Spleen (tissue), 11 donors: Measurements from ENCODE around the gene ATP10A. TPM values are rescaled to one million over a fixed set of nuclear protein-coding genes. Genes with fewer than 3 reads are reported as not detected.

Experiments used
- DNase-seq: peaks from one replicate; pipeline ENCODE4 v3.0.0-alpha.2; 2020
- H3K27ac ChIP-seq, 8 donors: fragments of 200-600 bp; sonication (generic) in 7 of 8; 1 replicate in 4 of 8; 2 replicates in 4 of 8; pipeline versions ENCODE4 v1.5.0 to v1.8.0; 2016 to 2021; ENCODE audit warnings: inconsistent platforms in 4 of 8, mild to moderate bottlenecking in 4 of 8, moderate library complexity in 1 of 8
- H3K27me3 ChIP-seq, 7 donors: fragments of 200-600 bp; sonication (generic) in 6 of 7; replicated peaks in 1 of 7; 1 replicate in 4 of 7; 2 replicates in 3 of 7; pipeline versions ENCODE4 v1.5.0 to v1.8.0; 2016 to 2021; ENCODE audit warnings: inconsistent platforms in 3 of 7, mild to moderate bottlenecking in 1 of 7
- H3K36me3 ChIP-seq, 6 donors: fragments of 200-600 bp; sonication (generic) in 5 of 6; 1 replicate in 4 of 6; 2 replicates in 2 of 6; pipeline versions ENCODE4 v1.5.0 to v1.8.0; 2016 to 2021; ENCODE audit warnings: inconsistent platforms in 2 of 6
- H3K4me1 ChIP-seq, 6 donors: fragments of 200-600 bp; sonication (generic) in 5 of 6; 1 replicate in 3 of 6; 2 replicates in 3 of 6; pipeline versions ENCODE4 v1.5.0 to v1.8.0; 2016 to 2021; ENCODE audit warnings: inconsistent platforms in 3 of 6
- H3K4me3 ChIP-seq, 8 donors: fragments of 200-600 bp; sonication (generic) in 7 of 8; 1 replicate in 4 of 8; 2 replicates in 4 of 8; pipeline versions ENCODE4 v1.5.0 to v1.8.0; 2016 to 2021; ENCODE audit warnings: inconsistent platforms in 4 of 8, mild to moderate bottlenecking in 4 of 8, moderate library complexity in 2 of 8
- H3K9me3 ChIP-seq, 8 donors: fragments of 200-600 bp; sonication (generic) in 7 of 8; 1 replicate in 4 of 8; 2 replicates in 4 of 8; pipeline versions ENCODE4 v1.5.0 to v1.8.0; 2016 to 2021; ENCODE audit warnings: inconsistent platforms in 4 of 8
- CTCF ChIP-seq, 11 experiments: fragments of 200-600 bp in 7 of 11; fragments of 450-650 bp in 4 of 11; sonication (generic) in 4 of 11; IDR thresholded peaks in 8 of 11; conservative IDR thresholded peaks in 3 of 11; 1 replicate in 7 of 11; 2 replicates in 4 of 11; pipeline versions ENCODE4 v1.4.0 to v1.8.0; 2016 to 2021; ENCODE audit warnings: antibody characterized with exemption in 11 of 11, inconsistent platforms in 4 of 11, mild to moderate bottlenecking in 1 of 11
- POLR2A ChIP-seq, 3 donors: fragments of 450-650 bp; IDR thresholded peaks; one replicate each; pipeline ENCODE4 v1.5.1; 2017; ENCODE audit warnings: antibody characterized with exemption in 3 of 3, mild to moderate bottlenecking in 1 of 3
- POLR2AphosphoS5 ChIP-seq, 3 donors: sonication (generic); formaldehyde crosslinking; IDR thresholded peaks; one replicate each; pipeline ENCODE4 v1.5.1; 2017; ENCODE audit warnings: antibody characterized with exemption in 3 of 3
- WGBS, 5 donors: extraction: QIAGEN DNeasy Blood & Tissue Kit in 3 of 5; methylation state at CpG; one replicate each; pipeline versions ENCODE4 v1.1.5 to v1.1.7; 2013 to 2018; 5-methylcytosine and 5-hydroxymethylcytosine counted together
- intact Hi-C: fragments of 100-400 bp; cut with DNase I; formaldehyde crosslinking; loops from one replicate; pipeline ENCODE4 v1.15.0; 2023; ENCODE audit warnings: low total_unique reads
- polyA plus RNA-seq, 3 donors: library from polyadenylated mRNA; stranded (reverse); fragments of 200-250 nt; gene quantifications; one replicate each; pipeline ENCODE4 v1.2.1, GENCODE V29; 2013
- total RNA-seq, 7 donors: library from RNA; depleted of rRNA in 3 of 7; stranded (reverse); fragments of >200 nt in 3 of 7; fragmentation: NEBNext Ultra II Directional in 4 of 7; extraction: Animal tissue kit (Norgen Biotek cat#: 25700) in 4 of 7; gene quantifications; one replicate each; pipeline versions ENCODE4 v1.1.0 to v1.2.1, GENCODE V29; 2016 to 2021
- donor health status: healthy with polysubstance abuse.
- donor health status: DM: no; HTN: no; CAD: no; lungs with moderate emphysema.
- donor health status: DM: no; HTN: no; CAD: no.
- donor health status: Bipolar disorder and iron deficiency.
- donor health status: healthy.
- donor health status: DM: no; HTN: no; CAD: no.
- donor health status: DM: yes; HTN: yes; CAD: no.

The ATP10A gene
- total and polyA plus RNA-seq, 10 donors: 0.54 to 8.6 (median 2.7) TPM

GRCh38 chr15:25844981-25845680 is 18.0 kb downstream of the ATP10A start:
- H3K36me3 ChIP-seq: no peaks in the 10 kb centered on the region
- TF ChIP-seq CTCF (IDR thresholded peaks at IDR 0.05 in 8 of 11, conservative IDR thresholded peaks at IDR 0.05 in 3 of 11) (no peak), POLR2A (IDR thresholded peaks at IDR 0.05) (no peak), POLR2AphosphoS5 (IDR thresholded peaks at IDR 0.05) (no peak)
- peaks cover 0 to 15% (median 0%) of the 10 kb centered on the region in 7 donors for H3K27me3 ChIP-seq
- H3K9me3 ChIP-seq: no peaks in the 10 kb centered on the region
- no peak overlapping the region for H3K27ac ChIP-seq
- H3K4me3 ChIP-seq: no peak overlapping the region
- intact Hi-C loops: no loop called here
- 75 to 86% (median 85%) methylated on average over 12 to 14 of the region's 14 CpGs for WGBS, 5 donors
- no peak for DNase-seq
- peaks cover 0 to 35% (median 16%) of the 10 kb centered on the region in 6 donors for H3K4me1 ChIP-seq

- peaks cover 0 to 15% (median 0%) of the 10 kb centered on the region in 7 donors for H3K27me3 ChIP-seq
- H3K4me3 ChIP-seq: no peak overlapping the region
- H3K9me3 ChIP-seq: no peaks in the 10 kb centered on the region
- 85 to 91% (median 89%) methylated on average over 6 of the region's 6 CpGs for WGBS, 5 donors
- H3K36me3 ChIP-seq: no peaks in the 10 kb centered on the region
- TF ChIP-seq POLR2AphosphoS5 (IDR thresholded peaks at IDR 0.05) (no peak), POLR2A (IDR thresholded peaks at IDR 0.05) (no peak), CTCF (IDR thresholded peaks at IDR 0.05 in 8 of 11, conservative IDR thresholded peaks at IDR 0.05 in 3 of 11) (no peak)
- peaks cover 0 to 29% (median 10%) of the 10 kb centered on the region in 6 donors for H3K4me1 ChIP-seq
- intact Hi-C loops: no loop called here
- no peak for DNase-seq
- H3K27ac ChIP-seq: no peak overlapping the region
These were observed 18.6 kb downstream of the ATP10A start for GRCh38 chr15:25844542-25844941.

- Histone ChIP-seq H3K27ac (no peak overlapping the region), H3K9me3 (no peaks in the 10 kb centered on the region), H3K36me3 (no peaks in the 10 kb centered on the region), H3K27me3 (peaks cover 0 to 19% (median 0%) of the 10 kb centered on the region in 7 donors), H3K4me3 (no peak overlapping the region), H3K4me1 (peaks cover 0 to 25% (median 5%) of the 10 kb centered on the region in 6 donors)
- intact Hi-C loops: no loop called here
- TF ChIP-seq POLR2AphosphoS5 (IDR thresholded peaks at IDR 0.05) (no peak), POLR2A (IDR thresholded peaks at IDR 0.05) (no peak), CTCF (IDR thresholded peaks at IDR 0.05 in 8 of 11, conservative IDR thresholded peaks at IDR 0.05 in 3 of 11) (no peak)
- DNase-seq: no peak
- WGBS, 5 donors: 89 to 95% (median 92%) methylated on average over 7 of the region's 7 CpGs
These were observed 19.1 kb downstream of the ATP10A start for GRCh38 chr15:25844076-25844475.

GRCh38 chr15:25839638-25840156 is 23.4 kb downstream of the ATP10A start:
- DNase-seq: no peak
- no peak overlapping the region for H3K27ac ChIP-seq
- H3K27me3 ChIP-seq: peaks cover 0 to 24% (median 0%) of the 10 kb centered on the region in 7 donors
- H3K4me3 ChIP-seq: no peak overlapping the region
- H3K9me3 ChIP-seq: no peaks in the 10 kb centered on the region
- no peak for TF ChIP-seq POLR2AphosphoS5 (IDR thresholded peaks at IDR 0.05)
- no peak for TF ChIP-seq CTCF (IDR thresholded peaks at IDR 0.05 in 8 of 11, conservative IDR thresholded peaks at IDR 0.05 in 3 of 11)
- no peak for TF ChIP-seq POLR2A (IDR thresholded peaks at IDR 0.05)
- no peaks in the 10 kb centered on the region for H3K36me3 ChIP-seq
- intact Hi-C loops: no loop called here
- H3K4me1 ChIP-seq: no peaks in the 10 kb centered on the region
- 80 to 91% (median 89%) methylated on average over 10 of the region's 10 CpGs for WGBS, 5 donors
